Astrocyte (in vitro differentiated cells and primary cell): ENCODE results near the gene PEX7. TPM values are rescaled to one million over a fixed set of nuclear protein-coding genes. Genes with fewer than 3 reads are reported as not detected.
A peak's percentile ranks its signal among the peaks of the same experiment; 100 is the strongest.
"Not testable (repeated sequence)": the region's sequence is repeated elsewhere in the genome, so short reads cannot be mapped to it uniquely, and the experiment has no call there.

Source experiments
- DNase-seq: peaks from one replicate; pipeline ENCODE4 v3.0.0-alpha.2; 2010; ENCODE audit warnings: low read depth
- FAIRE-seq: peaks from 2 replicates; lab custom pipeline; 2011; peaks lifted over from hg19 to GRCh38; lab: Jason Lieb, UNC
- H2AFZ ChIP-seq: 2 replicates; pipeline ENCODE4 v1.6.0; 2012; ENCODE audit warnings: low read depth, low read length, inconsistent platforms
- H3K27ac ChIP-seq: 2 replicates; pipeline ENCODE4 v1.5.1; 2011; ENCODE audit warnings: low read depth, low read length, inconsistent platforms
- H3K27me3 ChIP-seq: 2 replicates; pipeline ENCODE4 v1.6.0; 2011; ENCODE audit warnings: low read length, inconsistent platforms; ENCODE audit not compliant: insufficient read depth
- H3K36me3 ChIP-seq: 2 replicates; pipeline ENCODE4 v1.5.1; 2011; ENCODE audit warnings: low read length, inconsistent platforms; ENCODE audit not compliant: insufficient read depth
- H3K4me1 ChIP-seq: 2 replicates; pipeline ENCODE4 v1.5.1; 2011; ENCODE audit warnings: low read length, inconsistent platforms; ENCODE audit not compliant: insufficient read depth
- H3K4me2 ChIP-seq: 2 replicates; pipeline ENCODE4 v1.6.0; 2012; ENCODE audit warnings: low read length, inconsistent platforms
- H3K4me3 ChIP-seq: 2 replicates; pipeline ENCODE4 v1.5.1; 2011; ENCODE audit warnings: low read depth, mild to moderate bottlenecking, low read length, inconsistent platforms; ENCODE audit not compliant: insufficient read depth
- H3K79me2 ChIP-seq: 2 replicates; pipeline ENCODE4 v1.6.0; 2012; ENCODE audit warnings: mild to moderate bottlenecking, low read length, inconsistent platforms; ENCODE audit not compliant: insufficient read depth
- H3K9ac ChIP-seq: 2 replicates; pipeline ENCODE4 v1.6.0; 2012; ENCODE audit warnings: mild to moderate bottlenecking, low read length, inconsistent platforms
- H3K9me3 ChIP-seq: 2 replicates; pipeline ENCODE4 v1.5.1; 2012; ENCODE audit warnings: low read depth, mild to moderate bottlenecking, low read length, inconsistent platforms; ENCODE audit not compliant: insufficient read depth
- H4K20me1 ChIP-seq: 2 replicates; pipeline ENCODE4 v1.6.0; 2012; ENCODE audit warnings: low read length, inconsistent platforms; ENCODE audit not compliant: insufficient read depth
- H3K27ac Mint-ChIP-seq: one replicate; pipeline ENCODE4 v1.8.0; 2021; ENCODE audit warnings: mild to moderate bottlenecking, mixed read lengths; ENCODE audit not compliant: unreplicated experiment
- H3K27me3 Mint-ChIP-seq: one replicate; pipeline ENCODE4 v1.8.0; 2021; ENCODE audit warnings: low read depth, mixed read lengths; ENCODE audit not compliant: unreplicated experiment
- H3K36me3 Mint-ChIP-seq: one replicate; pipeline ENCODE4 v1.8.0; 2021; ENCODE audit warnings: low read depth, mixed read lengths; ENCODE audit not compliant: unreplicated experiment
- H3K4me1 Mint-ChIP-seq: one replicate; pipeline ENCODE4 v1.8.0; 2021; ENCODE audit warnings: low read depth, mixed read lengths; ENCODE audit not compliant: unreplicated experiment
- H3K4me3 Mint-ChIP-seq: one replicate; pipeline ENCODE4 v1.8.0; 2021; ENCODE audit warnings: mild to moderate bottlenecking, moderate library complexity, mixed read lengths; ENCODE audit not compliant: unreplicated experiment
- H3K9me3 Mint-ChIP-seq: one replicate; pipeline ENCODE4 v1.8.0; 2021; ENCODE audit warnings: mild to moderate bottlenecking, mixed read lengths; ENCODE audit not compliant: unreplicated experiment
- CTCF ChIP-seq: IDR thresholded peaks from 2 replicates; pipeline ENCODE4 v1.5.1; 2011; ENCODE audit warnings: low read depth, mild to moderate bottlenecking, inconsistent platforms, low read length, moderate library complexity; ENCODE audit not compliant: insufficient read depth
- EZH2 ChIP-seq: IDR thresholded peaks from 2 replicates; pipeline ENCODE4 v1.6.1; 2012; ENCODE audit warnings: mild to moderate bottlenecking, low read length, inconsistent platforms; ENCODE audit not compliant: insufficient read depth
- total RNA-seq: library from RNA; stranded (reverse); gene quantifications from 2 replicates; pipeline ENCODE4 v1.2.1, GENCODE V29; 2021

Gene PEX7
- total RNA-seq, 1 donor from 2014 or later: 4.8 TPM

- H3K27ac ChIP-seq, H3K27ac Mint-ChIP-seq, H3K9ac ChIP-seq, H3K9me3 ChIP-seq, H3K36me3 Mint-ChIP-seq, H3K4me3 ChIP-seq, H2AFZ ChIP-seq, H3K4me1 ChIP-seq, H3K27me3 Mint-ChIP-seq, H4K20me1 ChIP-seq, H3K79me2 ChIP-seq, H3K4me3 Mint-ChIP-seq, H3K9me3 Mint-ChIP-seq, H3K4me1 Mint-ChIP-seq, H3K4me2 ChIP-seq, H3K27me3 ChIP-seq, DNase-seq, H3K36me3 ChIP-seq, FAIRE-seq: not testable (repeated sequence)
Observed at GRCh38 chr6:136849979-136850563, 27.7 kb downstream of the PEX7 start.

- Mint-ChIP-seq H3K36me3 (no peaks in the 10 kb centered on the region), H3K4me3 (no peak overlapping the region), H3K27ac (no peak overlapping the region), H3K9me3 (no peaks in the 10 kb centered on the region), H3K27me3 (no peaks in the 10 kb centered on the region), H3K4me1 (no peaks in the 10 kb centered on the region)
- FAIRE-seq (no peak), DNase-seq (no peak)
- no peaks in the 10 kb centered on the region for H4K20me1 ChIP-seq
- no peak overlapping the region for H3K27ac ChIP-seq
- no peaks in the 10 kb centered on the region for H3K27me3 ChIP-seq
- TF ChIP-seq CTCF: no peak
- no peak for TF ChIP-seq EZH2
- no peak overlapping the region for H3K4me2 ChIP-seq
- no peak overlapping the region for H3K4me3 ChIP-seq
- no peaks in the 10 kb centered on the region for H3K79me2 ChIP-seq
- H2AFZ ChIP-seq: no peak overlapping the region
- H3K9me3 ChIP-seq: no peaks in the 10 kb centered on the region
- no peak overlapping the region for H3K9ac ChIP-seq
- H3K36me3 ChIP-seq: no peaks in the 10 kb centered on the region
- no peaks in the 10 kb centered on the region for H3K4me1 ChIP-seq
Observed at GRCh38 chr6:136859430-136859829, 37.0 kb downstream of the PEX7 start.

- Histone ChIP-seq H3K27me3 (no peaks in the 10 kb centered on the region), H3K36me3 (no peaks in the 10 kb centered on the region), H3K9me3 (no peaks in the 10 kb centered on the region), H3K4me1 (no peaks in the 10 kb centered on the region), H3K79me2 (no peaks in the 10 kb centered on the region), H3K4me3 (no peak overlapping the region), H4K20me1 (no peaks in the 10 kb centered on the region), H2AFZ (no peak overlapping the region), H3K9ac (no peak overlapping the region), H3K27ac (no peak overlapping the region), H3K4me2 (no peak overlapping the region)
- TF ChIP-seq CTCF (no peak), EZH2 (no peak)
- no peaks in the 10 kb centered on the region for H3K36me3 Mint-ChIP-seq
- no peaks in the 10 kb centered on the region for H3K4me1 Mint-ChIP-seq
- no peak overlapping the region for H3K4me3 Mint-ChIP-seq
- H3K27me3 Mint-ChIP-seq: no peaks in the 10 kb centered on the region
- H3K9me3 Mint-ChIP-seq: no peaks in the 10 kb centered on the region
- DNase-seq (peak; percentile 5), FAIRE-seq (no peak)
- no peak overlapping the region for H3K27ac Mint-ChIP-seq
Observed at GRCh38 chr6:136860043-136860442, 37.7 kb downstream of the PEX7 start.
